Muscle of back (tissue), 11 donors: ENCODE results near the gene CHN1. TPM values are rescaled to one million over a fixed set of nuclear protein-coding genes. Genes with fewer than 3 reads are reported as not detected.

Experiments
- DNase-seq, 3 donors: peaks; one replicate each; pipeline versions ENCODE4 v3.0.0 to v3.0.0-alpha.2; 2013
- polyA plus RNA-seq, 10 donors: library from polyadenylated mRNA; unstranded; fragments of 120-200 nt; gene quantifications; one replicate each; pipeline ENCODE4 v1.2.1, GENCODE V29; 2013; ENCODE audit not compliant: insufficient read length in 10 of 10

Gene CHN1
- polyA plus RNA-seq, 10 donors = 11.3 to 18.9 (median 15.6) TPM

DNA sequence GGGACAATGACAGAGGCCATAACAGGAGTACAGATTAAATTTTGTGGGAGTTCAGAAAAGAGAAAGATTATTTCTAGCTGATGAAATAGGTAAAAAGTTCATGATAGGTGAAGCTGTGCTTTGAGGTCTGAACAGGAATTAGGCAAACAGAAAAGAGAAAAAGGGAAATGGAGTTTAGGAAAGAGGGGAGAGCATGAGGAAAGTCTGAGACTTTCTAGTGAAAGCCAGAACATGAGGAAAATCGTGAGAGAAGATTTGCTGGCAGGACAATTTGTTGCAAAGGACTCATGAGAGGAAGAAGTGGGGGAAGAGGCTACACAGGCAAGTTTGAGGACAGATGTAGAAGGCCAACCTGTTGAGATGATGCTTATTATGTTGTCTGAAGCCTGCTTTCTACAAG lies 6.3 kb upstream of the CHN1 start:
- DNase-seq = no peak

- no peak for DNase-seq
These were observed 5.7 kb upstream of the CHN1 start for GRCh38 chr2:175010848-175011254.

GRCh38 chr2:175009917-175010621 lies 4.9 kb upstream of the CHN1 start:
- no peak for DNase-seq

GRCh38 chr2:175008801-175009495 lies 3.8 kb upstream of the CHN1 start:
- no peak for DNase-seq

GRCh38 chr2:175008009-175008408 lies 2.8 kb upstream of the CHN1 start:
- DNase-seq = no peak

DNA sequence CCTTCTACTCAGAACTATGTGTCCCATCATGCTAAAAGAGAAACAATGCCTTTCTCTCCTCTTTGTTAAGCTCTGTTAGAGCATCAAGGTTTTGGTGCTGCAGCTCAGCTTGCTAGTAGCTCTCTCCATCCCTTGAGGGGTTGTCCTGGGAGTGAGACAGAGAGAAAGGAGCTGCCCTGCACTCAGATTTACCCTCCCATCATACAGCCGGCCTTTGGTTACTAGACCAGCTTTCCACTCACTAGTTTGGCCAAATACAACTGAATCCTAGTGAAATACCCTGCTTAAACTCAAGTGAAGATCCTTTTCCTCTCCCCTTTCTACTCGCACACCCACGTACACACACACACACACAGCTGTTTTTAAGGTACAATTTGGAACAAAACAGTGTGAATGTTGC lies 2.3 kb upstream of the CHN1 start:
- DNase-seq = no peak

DNA sequence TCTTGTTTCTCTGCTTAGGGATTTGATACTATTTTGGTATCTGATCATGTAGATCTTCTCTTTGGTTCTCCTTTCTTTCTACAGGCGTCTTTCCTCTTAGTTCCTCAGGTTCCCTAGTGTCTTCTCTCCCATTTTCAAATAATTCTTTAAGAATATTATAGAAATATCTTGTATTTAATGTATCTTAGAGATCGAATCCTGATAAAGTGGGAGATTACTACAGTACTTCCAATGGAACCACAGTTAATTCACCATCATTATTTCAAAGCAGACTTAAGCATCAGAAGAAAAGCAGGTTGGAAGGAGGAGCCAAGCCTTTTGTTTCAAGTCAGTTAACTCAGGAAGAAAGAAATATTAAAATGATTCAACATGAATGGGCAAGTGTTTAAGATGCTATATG lies 1.1 kb upstream of the CHN1 start:
- no peak for DNase-seq

DNA sequence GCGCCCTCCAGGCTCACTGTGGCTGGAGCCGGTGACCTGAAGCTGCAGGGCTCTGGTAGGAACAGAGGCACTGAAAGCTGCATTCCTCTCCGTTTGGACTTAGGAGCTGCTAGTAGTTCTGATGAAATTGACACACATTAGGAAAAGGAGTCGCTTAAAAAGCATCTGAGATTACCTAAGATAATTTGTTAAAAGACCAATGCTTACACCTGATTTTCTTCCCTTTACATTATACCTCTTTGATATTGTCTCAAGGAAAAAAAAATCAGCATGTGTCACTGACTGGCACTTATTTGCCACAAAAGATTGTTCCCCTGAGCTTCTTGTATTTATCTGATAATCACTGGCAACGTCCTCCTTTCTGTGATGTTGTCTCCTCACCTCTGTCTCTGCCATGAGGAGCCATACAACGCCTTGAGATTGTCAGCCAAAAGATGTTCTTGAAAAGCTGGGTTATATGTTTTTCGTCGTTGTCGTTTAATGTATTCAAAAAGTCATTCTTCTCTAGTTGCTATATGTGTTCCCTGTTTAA lies 618 bp upstream of the CHN1 start:
- peak in 1 of 3 donors; percentile 10 for DNase-seq

GRCh38 chr2:175004730-175004979 lies 526 bp downstream of the CHN1 start:
- DNase-seq = no peak

DNA sequence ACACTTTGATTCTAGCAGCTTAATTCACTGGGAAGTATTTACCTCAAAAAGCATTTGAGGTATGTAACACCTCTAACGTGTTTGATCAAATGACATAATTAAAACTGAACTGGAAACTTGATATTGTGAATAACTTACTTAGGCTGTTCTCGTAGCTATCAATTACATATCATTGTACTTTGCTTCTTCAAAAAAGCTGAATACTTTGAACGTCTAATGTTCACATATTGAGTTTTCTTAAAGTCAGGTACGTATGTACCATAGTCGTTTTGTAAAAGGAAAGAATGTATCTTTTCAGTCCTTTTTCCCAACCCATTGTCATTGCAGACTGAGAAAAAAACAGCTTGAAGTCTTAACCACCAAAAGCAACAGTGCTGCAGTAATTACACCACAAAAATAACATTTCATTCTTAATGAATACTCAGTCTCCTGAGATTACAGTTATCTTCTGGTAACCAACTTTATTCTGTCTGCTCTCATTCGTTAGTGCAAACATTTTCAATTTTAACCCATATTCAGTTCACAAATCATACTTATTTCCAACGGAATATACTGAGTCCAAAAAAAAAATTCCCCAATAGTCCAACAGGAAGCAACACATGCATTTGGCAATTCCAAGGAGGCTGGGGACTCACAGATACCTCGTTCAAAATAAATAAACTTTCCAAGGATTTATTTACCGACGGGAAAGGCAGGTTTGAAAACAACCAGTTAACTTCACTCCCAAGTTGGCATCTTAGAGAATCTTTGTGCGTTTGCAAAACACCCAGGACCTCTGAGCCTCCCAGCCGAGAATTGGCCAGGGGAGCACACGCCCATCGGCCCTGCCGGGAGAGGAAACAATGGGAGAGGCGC lies 1.1 kb downstream of the CHN1 start:
- DNase-seq = peak in 2 of 3 donors; percentile 13 to 54

GRCh38 chr2:175002547-175003274 lies 2.5 kb downstream of the CHN1 start:
- DNase-seq = no peak

GRCh38 chr2:175001566-175001965 lies 3.6 kb downstream of the CHN1 start:
- no peak for DNase-seq

- DNase-seq = no peak
These were observed 8.1 kb downstream of the CHN1 start for GRCh38 chr2:174997110-174997509.

GRCh38 chr2:174996622-174997021 lies 8.6 kb downstream of the CHN1 start:
- DNase-seq = no peak

DNA sequence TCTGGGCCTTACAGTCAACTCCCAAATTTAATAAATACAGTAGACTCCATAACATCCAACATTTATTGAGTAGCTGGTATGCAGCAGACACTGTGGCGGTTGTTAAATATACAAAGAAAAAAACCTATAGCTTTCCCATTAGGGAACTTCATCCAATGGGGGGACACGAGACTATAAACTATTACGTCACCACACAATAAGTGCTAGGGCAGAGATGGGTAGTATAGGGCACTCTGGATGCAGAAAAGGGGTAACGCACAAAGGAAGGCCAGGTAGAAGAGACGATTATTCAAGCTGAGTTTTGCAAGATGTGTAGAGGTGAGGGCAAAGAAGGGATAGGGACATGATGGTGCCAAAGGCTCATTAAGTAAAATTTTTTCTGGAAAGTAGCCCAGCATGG lies 10.8 kb downstream of the CHN1 start:
- no peak for DNase-seq

- no peak for DNase-seq
These were observed 12.3 kb downstream of the CHN1 start for GRCh38 chr2:174992886-174993285.

DNA sequence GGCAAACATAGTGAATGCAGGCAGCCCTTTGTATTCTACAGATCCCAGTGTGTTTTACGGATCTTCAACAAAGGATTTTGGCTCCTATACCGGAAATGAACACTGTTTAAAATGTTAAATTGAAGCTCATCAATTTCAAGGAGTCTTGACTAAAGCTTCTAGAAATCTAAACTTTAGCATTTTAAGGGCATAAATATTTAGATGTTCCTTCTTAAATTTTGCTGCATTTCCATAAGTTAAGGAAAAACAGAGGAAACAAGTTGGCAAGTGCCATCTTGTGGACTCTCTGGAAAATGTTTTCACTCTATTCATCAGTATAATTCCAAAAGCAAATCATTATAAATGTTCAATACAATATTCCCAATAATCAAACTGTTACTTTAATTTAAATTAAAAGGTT lies 19.6 kb downstream of the CHN1 start:
- DNase-seq = peak in 2 of 3 donors; percentile 34 to 70

- no peak for DNase-seq
These were observed 20.6 kb downstream of the CHN1 start for GRCh38 chr2:174984561-174984960.

- no peak for DNase-seq
These were observed 23.9 kb downstream of the CHN1 start for GRCh38 chr2:174981331-174981730.

DNA sequence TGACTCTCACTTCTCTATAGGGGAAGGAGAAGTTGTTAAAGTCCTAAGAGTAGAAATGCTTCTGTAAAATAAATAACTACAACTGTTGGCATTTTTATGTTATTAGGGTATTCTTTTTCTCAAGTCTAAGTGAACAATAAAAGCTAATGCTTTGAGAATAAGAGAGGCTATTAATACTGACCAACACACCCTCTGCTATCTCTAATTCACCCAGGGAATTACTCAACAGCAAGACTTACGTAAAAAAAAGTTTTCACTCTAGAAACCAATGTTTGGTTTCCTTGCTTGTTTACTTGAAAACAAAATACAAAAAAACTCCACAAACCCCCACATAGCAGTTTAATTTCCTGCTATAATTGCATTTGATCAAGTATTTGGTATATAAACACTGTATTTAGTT lies 25.2 kb downstream of the CHN1 start:
- no peak for DNase-seq

DNA sequence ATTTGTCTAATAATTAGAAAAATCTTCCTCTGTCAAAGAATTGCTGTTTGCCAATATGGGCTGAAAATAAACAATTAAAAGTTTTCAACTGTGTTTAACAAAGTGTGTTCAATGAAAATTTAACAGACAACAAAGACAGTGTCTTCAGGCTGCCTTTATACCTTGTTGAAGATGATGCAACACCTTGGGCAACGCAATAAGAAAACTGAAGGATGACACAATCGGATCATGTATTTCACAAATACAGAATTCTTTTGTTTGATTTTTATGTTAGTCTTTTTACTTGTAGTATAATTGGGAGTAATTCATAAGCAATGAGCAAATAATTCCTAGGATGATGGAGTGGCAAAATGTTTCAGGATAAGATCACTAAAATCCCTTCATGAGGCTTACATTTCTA lies 27.8 kb downstream of the CHN1 start:
- DNase-seq = no peak

GRCh38 chr2:174974131-174974530 lies 31.1 kb downstream of the CHN1 start:
- DNase-seq = no peak
